CD1c-positive myeloid dendritic cell (primary cell): Measurements from ENCODE around the gene CACNA2D3.

Experiments used
- DNase-seq: peaks from one replicate; pipeline ENCODE4 v3.0.0-alpha.2; 2016; ENCODE audit errors: extremely low spot score

CACNA2D3 gene

DNA sequence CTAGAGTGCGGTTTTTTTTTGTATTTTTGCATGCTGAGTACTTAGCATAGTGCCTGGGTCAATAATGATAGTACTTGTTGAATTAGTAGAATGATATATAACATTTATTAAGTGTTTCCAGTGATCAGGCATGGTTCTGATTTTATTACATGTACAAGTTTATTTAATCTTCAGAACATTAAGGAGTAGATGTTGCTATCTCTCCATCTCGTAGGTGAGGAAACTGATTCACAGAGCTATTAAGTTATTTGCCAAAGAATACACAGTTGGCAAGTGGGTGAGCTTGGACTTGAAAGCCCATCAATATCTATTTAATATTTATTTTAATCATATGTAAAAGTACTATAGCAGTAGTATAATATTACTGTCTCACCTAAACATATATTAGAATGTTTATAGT lies 219.5 kb downstream of the CACNA2D3 start:
- DNase-seq, result no peak

DNA sequence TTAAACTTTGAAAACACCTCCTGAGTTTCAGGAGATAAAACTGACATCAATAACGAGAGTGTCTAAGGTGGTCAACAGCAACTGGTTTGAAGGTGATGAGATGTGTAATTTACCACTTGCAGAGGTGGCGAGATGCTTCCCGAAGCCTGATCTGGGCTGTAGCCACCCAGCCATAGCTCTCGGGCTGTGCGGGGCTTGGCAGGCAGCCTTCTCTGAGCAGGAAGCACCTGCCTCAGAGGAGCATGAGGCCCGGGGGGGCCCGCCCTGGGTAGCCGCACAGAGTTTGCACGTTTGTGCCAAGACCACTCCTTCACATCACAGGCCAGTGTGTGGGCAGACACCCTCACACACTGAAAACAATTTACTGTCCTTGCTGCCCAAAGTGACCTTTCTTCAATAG lies 220.3 kb downstream of the CACNA2D3 start:
- DNase-seq, result no peak

- DNase-seq, result no peak
These were observed 221.1 kb downstream of the CACNA2D3 start for GRCh38 chr3:54343495-54343894.

DNA sequence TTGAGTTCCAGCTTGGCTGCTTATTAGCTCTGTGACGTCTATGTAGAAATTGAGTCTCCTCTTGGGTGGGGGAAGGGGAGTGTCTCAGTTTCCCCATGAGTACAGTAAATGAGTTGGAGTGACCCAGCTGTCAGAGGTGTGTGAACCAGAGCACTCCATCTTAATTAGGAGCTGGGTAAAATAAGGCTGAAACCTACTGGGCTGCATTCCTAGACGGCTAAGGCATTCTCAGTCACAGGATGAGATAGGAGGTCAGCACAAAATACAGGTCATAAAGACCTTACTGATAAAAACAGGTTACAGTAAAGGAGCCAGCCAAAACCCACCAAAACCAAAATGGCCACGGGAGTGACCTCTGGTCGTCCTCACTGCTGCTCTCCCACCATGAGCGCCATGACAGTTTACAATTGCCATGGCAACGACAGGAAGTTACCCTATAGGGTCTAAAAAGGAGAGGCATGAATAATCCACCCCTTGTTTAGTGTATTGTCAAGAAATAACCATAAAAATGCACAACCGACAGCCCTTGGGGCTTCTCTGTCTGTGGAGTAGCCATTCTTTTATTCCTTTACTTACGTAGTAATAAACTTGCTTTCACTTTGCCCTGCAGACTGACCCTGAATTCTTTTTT lies 222.4 kb downstream of the CACNA2D3 start:
- no peak for DNase-seq

GRCh38 chr3:54345847-54346375 lies 223.6 kb downstream of the CACNA2D3 start:
- no peak for DNase-seq

GRCh38 chr3:54347060-54347459 lies 224.7 kb downstream of the CACNA2D3 start:
- no peak for DNase-seq

DNA sequence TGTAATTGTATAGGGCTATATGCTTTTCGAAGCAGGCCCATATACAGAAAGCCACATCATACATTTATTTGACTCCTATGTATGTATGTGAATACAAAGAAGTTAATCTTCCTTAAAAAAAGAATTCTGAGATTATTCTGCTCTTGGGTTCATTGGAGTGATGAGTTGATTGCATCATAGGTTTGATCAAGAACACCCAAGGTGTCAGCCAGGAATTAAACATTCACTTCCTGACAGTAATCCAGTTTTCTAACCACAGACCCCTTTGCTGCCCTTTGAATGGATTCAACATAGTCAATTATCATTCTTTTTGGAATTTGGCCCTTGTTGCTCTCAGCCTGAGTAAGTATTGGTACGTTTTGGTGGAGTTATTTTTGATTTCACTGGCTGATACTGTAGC lies 225.6 kb downstream of the CACNA2D3 start:
- DNase-seq, result no peak

- no peak for DNase-seq
These were observed 226.9 kb downstream of the CACNA2D3 start for GRCh38 chr3:54349231-54349652.

DNA sequence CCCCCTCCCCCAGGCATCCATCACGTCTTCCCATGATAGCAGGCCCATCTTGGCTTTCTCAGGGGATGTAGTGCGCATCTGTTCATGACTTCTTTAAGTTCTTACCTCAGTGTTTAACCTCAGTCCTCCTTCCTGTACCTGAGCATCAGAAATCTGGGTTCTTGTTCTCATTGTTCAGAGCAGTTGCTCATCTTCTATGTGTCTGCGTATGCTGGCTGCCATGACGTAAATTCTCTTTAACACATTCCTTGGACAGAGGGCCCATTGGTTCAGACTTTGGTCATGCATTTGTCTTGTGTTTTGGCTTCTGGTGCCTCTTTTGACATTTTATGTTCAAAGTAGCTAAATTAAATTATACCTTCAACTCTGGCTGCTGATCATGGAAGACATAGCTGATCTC lies 227.3 kb downstream of the CACNA2D3 start:
- no peak for DNase-seq

DNA sequence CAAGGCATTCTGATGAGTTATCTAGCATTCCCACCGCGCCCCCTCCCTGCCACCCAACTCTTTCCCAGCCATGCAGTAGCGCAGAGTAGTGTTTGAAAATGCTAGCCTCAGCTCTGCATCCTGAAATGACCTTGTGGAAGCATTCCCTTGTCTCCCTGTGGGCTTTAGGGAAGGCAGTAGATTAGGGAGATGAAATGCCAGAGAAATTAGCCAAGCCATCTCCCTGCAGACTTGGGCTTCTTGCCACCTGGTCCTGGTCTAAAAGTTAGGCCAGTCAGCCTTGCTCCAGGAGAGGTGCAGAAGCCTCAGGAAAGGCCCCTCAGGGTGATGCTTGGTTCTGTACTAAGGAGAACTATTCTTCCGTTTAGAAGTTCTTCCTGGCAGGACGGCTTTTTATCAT lies 231.2 kb downstream of the CACNA2D3 start:
- DNase-seq, result no peak

DNA sequence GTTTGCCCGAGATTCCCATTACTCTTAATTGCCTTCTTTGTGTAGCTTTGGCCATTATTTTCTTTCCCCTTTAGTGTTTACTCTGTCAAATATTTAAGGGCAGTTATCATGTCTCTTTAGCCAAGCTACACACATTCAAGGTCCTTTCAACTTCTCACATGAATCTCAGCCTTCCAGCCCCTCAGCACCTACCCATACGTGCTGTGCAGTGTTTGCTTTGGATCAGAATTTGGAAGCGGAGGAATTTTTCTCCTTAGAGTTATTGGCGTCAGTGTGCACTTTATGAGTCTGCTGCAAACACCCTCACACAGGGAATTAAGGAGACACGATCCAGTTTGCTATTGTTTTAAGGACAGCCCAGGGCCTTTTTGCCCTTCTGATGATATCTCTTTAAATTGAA lies 231.6 kb downstream of the CACNA2D3 start:
- no peak for DNase-seq

GRCh38 chr3:54355800-54356199 lies 233.4 kb downstream of the CACNA2D3 start:
- no peak for DNase-seq

- no peak for DNase-seq
These were observed 234.1 kb downstream of the CACNA2D3 start for GRCh38 chr3:54356261-54357045.

DNA sequence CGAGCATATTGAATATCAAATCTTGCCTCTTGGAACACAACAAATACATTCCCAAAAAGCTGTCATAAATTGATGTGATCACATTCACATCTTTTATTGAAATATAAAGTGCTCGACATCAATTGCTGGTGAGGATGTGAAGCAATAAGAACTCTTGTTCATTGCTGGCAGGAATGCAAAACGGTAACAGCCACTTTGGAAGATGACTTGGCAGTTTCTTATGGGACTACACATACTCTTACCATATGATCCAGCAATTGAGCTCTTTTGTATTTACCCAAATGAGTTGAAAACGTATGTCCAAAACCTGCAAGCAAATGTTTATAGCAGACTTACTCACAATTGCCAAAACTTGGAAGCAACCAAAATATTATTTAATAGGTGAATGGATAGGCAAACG lies 234.9 kb downstream of the CACNA2D3 start:
- no peak for DNase-seq

GRCh38 chr3:54358316-54358715 lies 236.0 kb downstream of the CACNA2D3 start:
- no peak for DNase-seq

DNA sequence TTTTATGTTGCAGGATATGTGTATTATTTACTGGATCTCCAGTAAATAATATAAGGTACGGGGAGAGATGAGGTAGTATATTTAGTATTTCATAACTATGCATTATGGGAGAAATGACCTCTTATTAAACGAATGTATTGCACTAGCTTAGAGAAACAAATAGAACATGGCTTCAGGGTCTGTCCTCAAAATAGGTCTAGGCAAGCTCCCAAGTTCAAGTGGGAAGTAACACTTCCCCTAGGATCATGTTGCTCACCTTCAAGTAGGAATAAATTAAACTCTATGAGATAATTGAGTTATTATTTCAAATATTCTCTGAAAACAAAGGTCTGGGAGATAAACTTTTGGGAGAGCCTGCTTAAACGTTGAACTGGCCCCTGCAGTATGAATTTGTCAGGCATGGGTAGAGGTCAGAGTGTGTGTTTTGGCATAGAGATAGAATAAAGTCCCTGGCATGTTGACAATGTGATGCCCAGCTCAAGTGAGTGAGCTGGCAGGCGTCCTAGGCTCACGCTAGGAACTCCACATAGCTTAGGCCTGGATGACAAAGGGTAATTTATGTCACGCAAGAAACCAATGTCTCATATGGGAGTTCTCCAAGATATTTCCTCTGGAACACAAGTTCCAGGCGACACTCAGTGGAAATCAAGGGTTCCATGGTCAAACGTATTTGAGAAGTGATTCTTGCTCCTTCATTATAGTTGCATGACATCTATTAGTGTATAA lies 236.8 kb downstream of the CACNA2D3 start:
- no peak for DNase-seq

DNA sequence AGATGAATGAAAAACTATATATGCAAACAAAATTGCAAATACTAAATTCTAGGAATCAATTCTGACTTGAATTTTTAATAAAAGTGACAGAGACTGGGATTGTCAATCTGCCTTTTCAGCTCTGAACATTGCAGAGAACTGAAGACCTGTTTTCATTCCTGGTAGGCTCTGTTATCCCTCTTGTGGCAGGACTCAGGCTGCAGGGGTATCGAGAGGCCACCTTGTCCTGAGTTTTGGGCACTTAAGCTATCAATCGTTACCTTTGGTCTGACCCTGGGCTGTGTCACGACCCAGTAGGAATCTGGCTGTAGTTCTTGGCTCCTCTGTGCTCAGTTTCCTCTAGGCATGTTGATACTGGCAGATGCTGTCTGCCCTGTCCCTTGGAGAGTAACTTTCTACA lies 238.0 kb downstream of the CACNA2D3 start:
- no peak for DNase-seq

DNA sequence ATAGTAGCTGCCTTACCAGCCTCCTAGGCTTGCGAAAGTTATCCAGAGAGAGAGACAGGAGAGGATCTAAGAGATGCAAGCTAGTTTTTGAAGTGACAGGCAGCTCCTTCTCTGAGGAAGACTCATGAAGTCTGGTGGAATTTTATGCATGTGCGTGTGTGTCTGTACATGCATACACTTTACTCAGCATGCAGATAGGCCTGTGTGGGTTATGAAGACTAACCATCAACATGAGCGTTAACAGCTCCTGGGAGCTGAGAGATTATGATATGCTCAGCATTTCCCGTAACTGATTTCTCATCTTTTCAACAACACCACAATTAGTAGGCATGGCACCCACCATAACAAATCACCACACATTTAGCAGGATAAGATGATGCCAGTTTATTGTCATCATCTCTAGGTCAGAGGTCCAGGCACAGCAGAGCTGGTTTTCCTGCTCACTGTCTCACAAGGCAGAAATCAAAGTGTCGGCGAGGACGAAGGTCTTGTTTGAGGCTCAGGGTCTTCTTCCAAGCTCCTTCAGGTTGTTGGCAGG lies 239.5 kb downstream of the CACNA2D3 start:
- DNase-seq, result no peak

- DNase-seq, result no peak
These were observed 243.8 kb downstream of the CACNA2D3 start for GRCh38 chr3:54366007-54366750.

- DNase-seq, result no peak
These were observed 244.5 kb downstream of the CACNA2D3 start for GRCh38 chr3:54366839-54367238.

DNA sequence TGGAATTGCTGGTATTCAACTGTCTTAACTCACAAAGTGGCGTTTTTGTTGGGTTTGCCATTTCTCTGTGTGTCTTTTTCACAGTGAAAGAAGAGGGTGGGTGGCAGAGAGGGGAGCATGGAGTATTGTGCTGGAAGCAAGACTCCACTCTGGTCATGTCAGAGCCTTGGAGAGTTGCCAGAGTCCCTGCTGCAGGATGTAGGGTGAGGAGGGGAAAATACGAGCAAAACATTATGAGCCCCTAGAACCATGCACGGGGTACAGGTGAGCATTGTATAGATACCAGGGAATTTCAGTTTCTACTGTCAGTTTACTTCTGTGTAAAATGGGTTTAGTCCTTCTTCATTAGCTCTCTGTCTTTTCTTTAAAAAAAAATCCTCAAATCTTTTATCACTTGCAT lies 249.9 kb downstream of the CACNA2D3 start:
- DNase-seq, result no peak
